Panc1 (cell line): Measurements from ENCODE around the gene USP43. TPM values are rescaled to one million over a fixed set of nuclear protein-coding genes. Genes with fewer than 3 reads are reported as not detected.

ENCODE experiments used
- ATAC-seq: fragments of 200-7000 bp; cut with Tn5 transposase; 2 replicates; pipeline ENCODE4 v1.9.1; 2020; ENCODE audit warnings: mild to moderate bottlenecking, moderate library complexity
- BruUV-seq: library from RNA; stranded (reverse); fragments of 400-500 nt; replicated peaks from 2 replicates; lab custom pipeline; 2021; lab: Mats Ljungman, UMichigan
- CTCF ChIA-PET: fragments of 300-600 bp; sonication (Branson Sonifier 250); formaldehyde crosslinking; loops from one replicate; lab custom pipeline; 2022; ENCODE audit warnings: antibody characterized with exemption; lab: Charles Lee
- POLR2A ChIA-PET: fragments of 300-600 bp; sonication (Branson Sonifier 250); formaldehyde crosslinking; loops from one replicate; lab custom pipeline; 2022; ENCODE audit warnings: antibody characterized with exemption; lab: Charles Lee
- DNase-seq: peaks from one replicate; pipeline ENCODE4 v3.0.0-alpha.2; 2010; ENCODE audit warnings: low read depth, low spot score
- H3K27ac ChIP-seq: 2 replicates; pipeline ENCODE4 v1.5.1; 2011; ENCODE audit warnings: mild to moderate bottlenecking, low read length, inconsistent platforms
- H3K27me3 ChIP-seq: fragments of 200-500 bp; sonication (Bioruptor generic); 2 replicates; pipeline ENCODE4 v1.6.0; 2014; ENCODE audit warnings: low read length, inconsistent platforms; ENCODE audit not compliant: control insufficient read depth, insufficient read depth
- H3K36me3 ChIP-seq: fragments of 200-500 bp; sonication (Bioruptor generic); 2 replicates; pipeline ENCODE4 v1.5.1; 2014; ENCODE audit warnings: inconsistent platforms, mild to moderate bottlenecking, low read length, moderate library complexity; ENCODE audit not compliant: control insufficient read depth, insufficient read depth
- H3K4me1 ChIP-seq: 2 replicates; pipeline ENCODE4 v1.5.1; 2011; ENCODE audit warnings: inconsistent platforms, mild to moderate bottlenecking, low read length, moderate library complexity; ENCODE audit not compliant: control insufficient read depth, insufficient read depth
- H3K4me3 ChIP-seq, 2 experiments: 2 replicates each; pipeline ENCODE4 v1.5.1; 2011 to 2012; ENCODE audit warnings: low read depth in 2 of 2, low read length in 2 of 2, mild to moderate bottlenecking in 2 of 2, inconsistent platforms in 1 of 2, moderate library complexity in 1 of 2
- H3K9me3 ChIP-seq: fragments of 200-500 bp; sonication (Bioruptor generic); 2 replicates; pipeline ENCODE4 v1.5.1; 2014; ENCODE audit warnings: low read depth, mild to moderate bottlenecking, inconsistent platforms, low read length, moderate library complexity; ENCODE audit not compliant: control insufficient read depth, insufficient read depth
- POLR2AphosphoS5 ChIP-seq: IDR thresholded peaks from 2 replicates; pipeline ENCODE4 v1.6.1; 2012; ENCODE audit warnings: mild to moderate bottlenecking, low read depth, low read length, moderate library complexity
- SIN3A ChIP-seq: IDR thresholded peaks from 2 replicates; pipeline ENCODE4 v1.6.1; 2012; ENCODE audit warnings: low read depth, mild to moderate bottlenecking, low read length, moderate library complexity, borderline replicate concordance; ENCODE audit not compliant: insufficient read depth
- TCF7L2 ChIP-seq: IDR thresholded peaks from 2 replicates; pipeline ENCODE4 v1.6.1; 2011; ENCODE audit warnings: mild to moderate bottlenecking, low read depth, low read length, inconsistent platforms
- in situ Hi-C: cut with HindIII; loops from 2 replicates; pipeline ENCODE4 v1.10.0; 2016; ENCODE audit warnings: low sequenced_read_pairs, low pct_unique_long_range_greater_than_20kb
- intact Hi-C: fragments of 100-400 bp; cut with micrococcal nuclease; formaldehyde crosslinking; loops from one replicate; pipeline ENCODE4 v1.10.0; 2022; ENCODE audit not compliant: unreplicated experiment
- total RNA-seq: library from RNA; stranded (reverse); gene quantifications from one replicate; pipeline ENCODE4 v1.2.1, GENCODE V29; 2021; ENCODE audit not compliant: unreplicated experiment
- TF ChIP-seq, protein P1 (sequence below), 2 experiments: IDR thresholded peaks; 2 replicates each; pipeline ENCODE4 v1.6.1; 2011 to 2012; ENCODE audit warnings: low read depth in 2 of 2, control low read depth in 1 of 2, low read length in 1 of 2, mild to moderate bottlenecking in 1 of 2, moderate library complexity in 1 of 2; ENCODE audit not compliant: insufficient read depth in 1 of 2
- TF ChIP-seq, protein P2 (sequence below): fragments of 450-650 bp; IDR thresholded peaks from 2 replicates; pipeline ENCODE4 v1.5.1; 2017; ENCODE audit warnings: mild to moderate bottlenecking

The USP43 gene
- total RNA-seq, 1 experiment from 2014 or later = 7.3 TPM

DNA sequence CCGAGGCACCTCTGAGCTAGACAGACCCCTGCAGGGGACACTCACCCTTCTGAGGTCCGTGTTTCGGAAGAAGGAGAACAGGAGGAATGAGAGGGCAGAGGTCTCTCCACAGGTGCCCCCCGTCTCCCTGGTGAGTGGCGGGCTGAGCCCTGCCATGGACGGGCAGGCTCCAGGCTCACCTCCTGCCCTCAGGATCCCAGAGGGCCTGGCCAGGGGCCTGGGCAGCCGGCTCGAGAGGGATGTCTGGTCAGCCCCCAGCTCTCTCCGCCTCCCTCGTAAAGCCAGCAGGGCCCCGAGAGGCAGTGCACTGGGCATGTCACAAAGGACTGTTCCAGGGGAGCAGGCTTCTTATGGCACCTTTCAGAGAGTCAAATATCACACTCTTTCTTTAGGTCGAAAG, 83.2 kb downstream of the USP43 start:
- intact Hi-C loops (loop anchor here (2.0 kb wide), 1 partner anchor 40 kb away; no protein-coding TSS in a partner anchor), in situ Hi-C loops (no loop called here)
- Histone ChIP-seq H3K27me3 (no peaks in the 10 kb centered on the region), H3K4me1 (no peaks in the 10 kb centered on the region), H3K36me3 (no peaks in the 10 kb centered on the region), H3K9me3 (no peaks in the 10 kb centered on the region), H3K4me3 (no peak overlapping the region), H3K27ac (no peak overlapping the region)
- TF ChIP-seq SIN3A (no peak), TCF7L2 (no peak), POLR2AphosphoS5 (no peak)
- TF ChIP-seq, protein P1, sequence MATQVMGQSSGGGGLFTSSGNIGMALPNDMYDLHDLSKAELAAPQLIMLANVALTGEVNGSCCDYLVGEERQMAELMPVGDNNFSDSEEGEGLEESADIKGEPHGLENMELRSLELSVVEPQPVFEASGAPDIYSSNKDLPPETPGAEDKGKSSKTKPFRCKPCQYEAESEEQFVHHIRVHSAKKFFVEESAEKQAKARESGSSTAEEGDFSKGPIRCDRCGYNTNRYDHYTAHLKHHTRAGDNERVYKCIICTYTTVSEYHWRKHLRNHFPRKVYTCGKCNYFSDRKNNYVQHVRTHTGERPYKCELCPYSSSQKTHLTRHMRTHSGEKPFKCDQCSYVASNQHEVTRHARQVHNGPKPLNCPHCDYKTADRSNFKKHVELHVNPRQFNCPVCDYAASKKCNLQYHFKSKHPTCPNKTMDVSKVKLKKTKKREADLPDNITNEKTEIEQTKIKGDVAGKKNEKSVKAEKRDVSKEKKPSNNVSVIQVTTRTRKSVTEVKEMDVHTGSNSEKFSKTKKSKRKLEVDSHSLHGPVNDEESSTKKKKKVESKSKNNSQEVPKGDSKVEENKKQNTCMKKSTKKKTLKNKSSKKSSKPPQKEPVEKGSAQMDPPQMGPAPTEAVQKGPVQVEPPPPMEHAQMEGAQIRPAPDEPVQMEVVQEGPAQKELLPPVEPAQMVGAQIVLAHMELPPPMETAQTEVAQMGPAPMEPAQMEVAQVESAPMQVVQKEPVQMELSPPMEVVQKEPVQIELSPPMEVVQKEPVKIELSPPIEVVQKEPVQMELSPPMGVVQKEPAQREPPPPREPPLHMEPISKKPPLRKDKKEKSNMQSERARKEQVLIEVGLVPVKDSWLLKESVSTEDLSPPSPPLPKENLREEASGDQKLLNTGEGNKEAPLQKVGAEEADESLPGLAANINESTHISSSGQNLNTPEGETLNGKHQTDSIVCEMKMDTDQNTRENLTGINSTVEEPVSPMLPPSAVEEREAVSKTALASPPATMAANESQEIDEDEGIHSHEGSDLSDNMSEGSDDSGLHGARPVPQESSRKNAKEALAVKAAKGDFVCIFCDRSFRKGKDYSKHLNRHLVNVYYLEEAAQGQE (IDR thresholded peaks at IDR 0.05; ENCODE audit: insufficient read depth in 1 of 2, low read depth in 2 of 2, low read length in 1 of 2) = no peak
- TF ChIP-seq, protein P2, sequence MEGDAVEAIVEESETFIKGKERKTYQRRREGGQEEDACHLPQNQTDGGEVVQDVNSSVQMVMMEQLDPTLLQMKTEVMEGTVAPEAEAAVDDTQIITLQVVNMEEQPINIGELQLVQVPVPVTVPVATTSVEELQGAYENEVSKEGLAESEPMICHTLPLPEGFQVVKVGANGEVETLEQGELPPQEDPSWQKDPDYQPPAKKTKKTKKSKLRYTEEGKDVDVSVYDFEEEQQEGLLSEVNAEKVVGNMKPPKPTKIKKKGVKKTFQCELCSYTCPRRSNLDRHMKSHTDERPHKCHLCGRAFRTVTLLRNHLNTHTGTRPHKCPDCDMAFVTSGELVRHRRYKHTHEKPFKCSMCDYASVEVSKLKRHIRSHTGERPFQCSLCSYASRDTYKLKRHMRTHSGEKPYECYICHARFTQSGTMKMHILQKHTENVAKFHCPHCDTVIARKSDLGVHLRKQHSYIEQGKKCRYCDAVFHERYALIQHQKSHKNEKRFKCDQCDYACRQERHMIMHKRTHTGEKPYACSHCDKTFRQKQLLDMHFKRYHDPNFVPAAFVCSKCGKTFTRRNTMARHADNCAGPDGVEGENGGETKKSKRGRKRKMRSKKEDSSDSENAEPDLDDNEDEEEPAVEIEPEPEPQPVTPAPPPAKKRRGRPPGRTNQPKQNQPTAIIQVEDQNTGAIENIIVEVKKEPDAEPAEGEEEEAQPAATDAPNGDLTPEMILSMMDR = no peak
- CTCF ChIA-PET = interaction anchor here (0.7 kb wide), 3 partner anchors 17 to 856 kb away, joined by 3 to 6 read pairs (median 4); no protein-coding TSS in a partner anchor
- no TSS peak for BruUV-seq
- POLR2A ChIA-PET = no interaction called here
- ATAC-seq (0 out of 2 replicates have a peak, but pooled peaks have one; percentile 26), DNase-seq (no peak)

DNA sequence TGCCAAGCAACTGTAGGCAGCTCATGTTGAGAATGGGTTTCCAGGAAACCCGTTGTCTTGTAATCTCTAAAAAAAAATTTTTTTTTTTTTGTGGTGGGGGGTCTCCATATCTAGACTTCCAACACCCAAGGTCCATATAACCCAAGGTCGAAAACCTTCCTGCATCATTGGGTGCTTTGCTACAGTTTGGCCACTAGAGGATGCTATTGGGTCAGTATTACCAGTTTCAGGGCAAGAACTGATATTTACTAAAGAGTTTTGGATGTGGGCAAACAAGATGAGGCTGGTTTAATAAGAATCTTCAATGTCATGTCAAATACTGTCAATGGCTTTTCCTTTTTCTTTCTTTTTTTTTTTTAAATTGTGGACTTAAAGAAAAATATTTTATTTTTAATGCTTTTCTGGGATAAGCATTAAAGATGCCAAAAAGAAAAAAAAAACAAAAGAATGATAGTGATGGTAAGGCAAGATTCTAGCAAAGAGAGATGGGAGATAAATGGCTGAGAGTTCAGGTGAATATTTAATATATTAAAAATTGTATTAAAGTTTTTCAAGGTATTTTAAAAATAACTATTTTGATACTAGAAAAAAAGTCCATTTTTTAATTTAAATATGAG, 83.8 kb downstream of the USP43 start:
- in situ Hi-C loops (no loop called here), intact Hi-C loops (loop anchor here (2.0 kb wide), 1 partner anchor 40 kb away; no protein-coding TSS in a partner anchor)
- DNase-seq = peak; percentile 55
- CTCF ChIA-PET = interaction anchor here (0.7 kb wide), 3 partner anchors 18 to 855 kb away, joined by 3 to 6 read pairs (median 4); no protein-coding TSS in a partner anchor
- 0 out of 2 replicates have a peak, but pooled peaks have one; percentile 65 for ATAC-seq
- Histone ChIP-seq H3K27me3 (no peaks in the 10 kb centered on the region), H3K4me1 (no peaks in the 10 kb centered on the region), H3K4me3 (no peak overlapping the region), H3K9me3 (no peaks in the 10 kb centered on the region), H3K36me3 (no peaks in the 10 kb centered on the region), H3K27ac (no peak overlapping the region)
- TF ChIP-seq, protein P2 = peak; percentile 98
- no peak for TF ChIP-seq TCF7L2
- BruUV-seq = no TSS peak
- POLR2A ChIA-PET = no interaction called here
